Neuron (in vitro differentiated cells): ENCODE measurements around the gene DLST.
A peak's percentile ranks its signal among the peaks of the same experiment; 100 is the strongest.

Source experiments
- H2AFZ ChIP-seq: one replicate; pipeline ENCODE4 v1.6.1; 2013; ENCODE audit warnings: low read depth, mild to moderate bottlenecking, inconsistent platforms, low read length, moderate library complexity
- H3K27me3 ChIP-seq: one replicate; pipeline ENCODE4 v1.6.1; 2013; ENCODE audit warnings: low read length; ENCODE audit not compliant: insufficient read depth
- H3K36me3 ChIP-seq: one replicate; pipeline ENCODE4 v1.6.1; 2013; ENCODE audit warnings: low read length; ENCODE audit not compliant: insufficient read depth
- H3K4me1 ChIP-seq: one replicate; pipeline ENCODE4 v1.6.1; 2013; ENCODE audit warnings: low read length; ENCODE audit not compliant: insufficient read depth
- H3K4me3 ChIP-seq: 2 replicates; pipeline ENCODE4 v1.5.1; 2013; ENCODE audit warnings: mild to moderate bottlenecking, low read length, moderate library complexity
- H3K9me3 ChIP-seq: one replicate; pipeline ENCODE4 v1.6.1; 2013; ENCODE audit warnings: low read length

DLST gene

DNA sequence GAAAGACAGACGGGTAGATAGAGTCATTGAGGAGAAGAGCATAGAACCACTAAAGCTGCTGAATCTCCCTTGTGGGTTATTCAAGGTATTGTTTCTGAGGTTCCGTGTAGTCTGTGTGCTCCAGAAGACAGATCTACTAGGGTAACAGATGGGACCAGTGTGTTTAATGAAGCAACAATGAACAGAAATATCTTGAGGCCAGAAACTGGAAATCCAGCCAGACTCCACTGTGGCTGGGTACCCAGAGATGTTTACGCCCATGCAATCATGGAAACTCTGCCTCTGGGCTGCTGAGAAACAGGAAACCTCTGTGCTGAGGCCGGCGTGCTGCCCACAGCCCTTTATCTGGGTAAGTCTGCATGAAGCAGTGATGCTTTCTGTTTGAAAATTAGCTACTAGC is 14.0 kb upstream of the DLST start:
- H3K4me1 ChIP-seq: no peaks in the 10 kb centered on the region
- no peaks in the 10 kb centered on the region for H3K36me3 ChIP-seq
- H3K9me3 ChIP-seq: no peaks in the 10 kb centered on the region
- H3K27me3 ChIP-seq: peaks cover 2% of the 10 kb centered on the region
- H3K4me3 ChIP-seq: no peak overlapping the region
- H2AFZ ChIP-seq: no peak overlapping the region

- Histone ChIP-seq H3K4me1 (no peaks in the 10 kb centered on the region), H3K4me3 (no peak overlapping the region), H3K27me3 (peaks cover 5% of the 10 kb centered on the region), H3K36me3 (no peaks in the 10 kb centered on the region), H3K9me3 (no peaks in the 10 kb centered on the region), H2AFZ (no peak overlapping the region)
Measured at GRCh38 chr14:74868739-74869138, 13.0 kb upstream of the DLST start.

DNA sequence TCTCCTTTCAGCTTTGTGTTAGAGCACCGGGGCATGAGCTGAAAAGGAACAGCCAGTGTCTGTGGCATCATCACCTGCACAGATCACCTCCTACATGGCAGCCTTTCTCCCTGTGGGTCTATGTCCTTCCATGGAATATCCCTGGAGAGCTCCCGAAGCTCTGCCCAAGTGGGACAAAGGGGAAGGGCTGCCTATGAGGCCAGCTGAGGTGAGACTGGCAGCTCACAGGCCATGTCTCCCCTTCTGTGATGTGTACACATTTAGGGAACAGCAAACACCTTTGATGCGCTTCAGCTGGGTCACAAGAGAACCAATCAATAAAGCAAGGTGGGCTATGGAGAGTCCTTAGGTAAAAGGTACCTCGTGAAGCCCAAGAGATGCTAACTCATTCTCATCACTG is 9.9 kb upstream of the DLST start:
- no peaks in the 10 kb centered on the region for H3K36me3 ChIP-seq
- H2AFZ ChIP-seq: no peak overlapping the region
- H3K9me3 ChIP-seq: no peaks in the 10 kb centered on the region
- peaks cover 5% of the 10 kb centered on the region for H3K27me3 ChIP-seq
- H3K4me1 ChIP-seq: no peaks in the 10 kb centered on the region
- no peak overlapping the region for H3K4me3 ChIP-seq

- no peak overlapping the region for H2AFZ ChIP-seq
- no peaks in the 10 kb centered on the region for H3K9me3 ChIP-seq
- H3K4me1 ChIP-seq: no peaks in the 10 kb centered on the region
- H3K27me3 ChIP-seq: peaks cover 3% of the 10 kb centered on the region
- no peaks in the 10 kb centered on the region for H3K36me3 ChIP-seq
- H3K4me3 ChIP-seq: no peak overlapping the region
Measured at GRCh38 chr14:74875204-74875603, 6.5 kb upstream of the DLST start.

GRCh38 chr14:74875941-74876913 is 5.5 kb upstream of the DLST start, which contains the start of gene PROX2:
Gene PROX2, minus strand, starts transcription at chr14:74876145. Its CDS starts 12,311 bp downstream, at chr14:74863834.
- H2AFZ ChIP-seq: no peak within 1 kb of the TSS
- H3K36me3 ChIP-seq: no peaks in the 10 kb centered on the region
- H3K4me3 ChIP-seq: no peak within 1 kb of the TSS
- no peaks in the 10 kb centered on the region for H3K9me3 ChIP-seq
- H3K27me3 ChIP-seq: peaks cover 3% of the 10 kb centered on the region
- H3K4me1 ChIP-seq: peaks cover 4% of the 10 kb centered on the region

DNA sequence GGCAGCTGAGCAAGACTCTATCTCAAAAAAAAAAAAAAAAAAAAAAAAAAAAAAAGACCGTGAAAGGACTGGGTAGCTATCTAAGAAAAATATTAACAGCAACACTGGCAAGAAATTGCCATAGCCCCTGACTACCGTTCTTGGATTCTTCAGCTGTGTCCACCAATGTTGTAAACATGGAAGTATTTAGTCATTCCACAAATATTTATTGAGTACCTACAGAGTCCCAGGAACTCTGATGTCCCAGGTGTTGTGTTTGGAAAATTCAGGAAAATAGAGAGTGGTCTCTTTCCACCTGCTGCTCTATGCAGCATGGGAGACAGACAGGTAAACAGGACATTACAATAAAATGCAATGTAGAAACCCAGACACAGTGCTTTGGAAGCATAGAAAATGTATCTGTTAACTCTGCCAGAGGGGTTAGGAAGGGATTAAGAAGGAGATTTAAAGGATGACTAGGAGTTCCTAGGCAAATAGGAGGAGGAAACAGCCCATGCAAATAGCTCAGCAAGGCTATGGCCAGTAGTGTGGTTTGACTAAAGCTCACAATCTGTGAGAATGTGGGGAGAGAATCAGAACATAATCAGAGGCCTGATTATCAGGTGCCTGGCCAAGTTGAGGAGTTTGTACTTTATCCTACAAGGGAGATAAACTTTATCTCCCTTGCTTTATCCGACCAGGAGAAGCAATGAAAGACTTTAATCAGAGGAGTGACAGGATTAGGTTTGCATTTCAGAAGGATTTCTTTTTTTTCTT is 2.1 kb upstream of the DLST start:
- Histone ChIP-seq H3K36me3 (peaks cover 7% of the 10 kb centered on the region), H3K4me3 (no peak overlapping the region), H2AFZ (no peak overlapping the region), H3K27me3 (no peaks in the 10 kb centered on the region), H3K4me1 (peaks cover 23% of the 10 kb centered on the region), H3K9me3 (no peaks in the 10 kb centered on the region)

GRCh38 chr14:74882103-74882920 is 596 bp downstream of the DLST start:
- Histone ChIP-seq H3K36me3 (peaks cover 26% of the 10 kb centered on the region), H3K4me1 (peaks cover 35% of the 10 kb centered on the region), H3K27me3 (no peaks in the 10 kb centered on the region), H3K9me3 (no peaks in the 10 kb centered on the region), H3K4me3 (peak overlapping the region; percentile 78), H2AFZ (peak overlapping the region; percentile 65)

GRCh38 chr14:74886001-74886400 is 4.3 kb downstream of the DLST start:
- Histone ChIP-seq H3K4me3 (no peak overlapping the region), H3K9me3 (no peaks in the 10 kb centered on the region), H2AFZ (no peak overlapping the region), H3K36me3 (peaks cover 48% of the 10 kb centered on the region), H3K4me1 (peaks cover 32% of the 10 kb centered on the region), H3K27me3 (no peaks in the 10 kb centered on the region)

DNA sequence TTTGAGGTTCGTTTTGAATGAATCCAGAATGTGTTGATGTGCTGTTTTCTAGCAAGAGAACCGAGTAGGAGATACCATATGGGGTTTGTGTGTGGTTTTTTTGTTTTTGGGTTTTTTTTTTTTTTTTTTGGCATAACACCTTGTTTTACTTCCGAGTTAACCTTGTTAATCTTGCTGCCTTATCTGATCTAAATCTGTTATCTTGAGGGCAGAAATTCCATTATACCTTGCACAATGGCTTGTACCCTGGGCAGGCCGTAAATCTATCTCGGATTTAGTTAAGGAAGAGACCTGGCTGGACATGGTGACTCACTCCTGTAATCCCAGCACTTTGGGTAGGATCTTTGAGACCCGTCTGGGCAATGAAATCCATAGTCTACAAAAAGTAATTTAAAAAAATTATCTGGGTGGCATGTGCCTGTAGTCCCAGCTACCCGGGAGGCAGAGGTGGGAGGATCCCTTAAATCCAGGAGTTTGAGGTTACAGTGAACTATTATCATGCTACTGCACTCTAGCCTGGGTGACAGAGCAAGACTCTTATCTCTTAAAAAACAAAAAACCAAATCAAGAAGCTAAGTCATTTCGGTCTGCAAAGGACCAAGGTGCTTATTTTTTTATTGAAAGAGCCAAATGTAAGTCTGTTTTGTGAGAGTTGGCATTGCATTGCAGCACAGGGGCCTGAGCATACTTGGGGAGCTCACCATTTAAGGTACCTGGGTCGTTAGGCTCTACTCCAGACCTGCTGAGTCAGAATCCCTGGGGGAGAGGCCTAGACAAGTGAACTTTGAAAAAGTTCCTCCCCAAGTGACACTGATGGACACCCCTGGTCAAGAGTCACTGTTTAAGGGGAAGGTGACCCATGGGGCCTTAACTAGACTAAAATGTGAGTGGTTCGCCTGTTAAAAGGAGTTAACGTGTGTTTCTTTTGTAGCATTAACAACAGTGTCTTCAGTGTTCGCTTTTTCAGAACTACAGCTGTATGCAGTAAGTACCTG is 6.7 kb downstream of the DLST start:
- Histone ChIP-seq H3K9me3 (no peaks in the 10 kb centered on the region), H3K36me3 (peaks cover 72% of the 10 kb centered on the region), H3K4me3 (no peak overlapping the region), H2AFZ (no peak overlapping the region), H3K27me3 (no peaks in the 10 kb centered on the region), H3K4me1 (peaks cover 20% of the 10 kb centered on the region)

DNA sequence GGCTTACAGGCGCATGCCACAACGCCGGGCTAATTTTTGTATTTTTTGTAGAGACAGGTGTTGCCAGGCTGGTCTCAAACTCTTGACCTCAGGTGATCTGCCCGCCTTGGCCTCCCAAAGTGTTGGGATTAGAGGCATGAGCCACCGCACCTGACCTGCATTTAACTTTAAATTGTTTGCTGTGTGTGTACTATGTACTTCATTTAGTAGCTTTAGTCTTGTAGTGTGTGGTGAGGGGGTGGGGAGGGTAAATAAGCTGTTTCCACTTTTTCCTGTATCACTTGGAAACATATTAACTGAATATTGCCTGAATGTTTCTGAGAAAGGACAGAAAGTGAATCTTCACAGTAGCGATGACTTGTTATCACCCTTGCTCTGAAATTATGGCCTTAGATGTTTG is 8.5 kb downstream of the DLST start:
- no peak overlapping the region for H2AFZ ChIP-seq
- H3K36me3 ChIP-seq: peaks cover 78% of the 10 kb centered on the region
- no peaks in the 10 kb centered on the region for H3K9me3 ChIP-seq
- H3K4me3 ChIP-seq: no peak overlapping the region
- peaks cover 11% of the 10 kb centered on the region for H3K4me1 ChIP-seq
- H3K27me3 ChIP-seq: no peaks in the 10 kb centered on the region

DNA sequence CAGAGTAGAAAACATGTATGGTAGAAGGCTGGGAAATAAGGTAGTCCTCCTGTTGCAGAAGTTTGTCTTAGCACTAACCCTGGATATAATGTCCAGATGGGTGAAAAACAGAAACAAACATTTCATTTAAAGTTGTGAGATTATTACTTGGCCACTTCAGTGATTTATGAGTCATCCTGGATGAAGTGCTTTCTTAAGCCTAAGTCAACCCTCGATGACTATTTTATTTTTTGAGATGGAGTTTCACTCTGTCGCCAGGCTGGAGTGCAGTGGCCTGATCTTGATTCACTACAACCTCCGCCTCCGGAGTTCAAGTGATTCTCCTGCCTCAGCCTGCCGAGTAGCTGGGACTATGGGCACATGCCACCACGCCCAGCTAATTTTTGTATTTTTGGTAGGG is 10.2 kb downstream of the DLST start:
- H3K4me3 ChIP-seq: no peak overlapping the region
- peaks cover 81% of the 10 kb centered on the region for H3K36me3 ChIP-seq

DNA sequence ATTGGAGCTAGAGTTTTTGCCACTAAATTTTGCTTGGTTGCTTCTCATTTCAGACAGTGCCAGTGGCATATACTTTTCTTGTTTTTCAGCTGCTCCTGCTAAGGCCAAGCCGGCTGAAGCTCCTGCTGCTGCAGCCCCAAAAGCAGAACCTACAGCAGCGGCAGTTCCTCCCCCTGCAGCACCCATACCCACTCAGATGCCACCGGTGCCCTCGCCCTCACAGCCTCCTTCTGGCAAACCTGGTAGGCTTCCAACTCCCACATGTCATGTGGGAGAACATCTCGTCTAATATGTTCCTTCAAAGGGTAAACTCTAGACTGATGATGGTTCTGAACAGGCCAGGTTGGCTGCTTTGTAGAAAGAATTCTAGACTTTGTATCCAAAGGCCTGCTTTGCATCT is 11.0 kb downstream of the DLST start:
- H3K4me3 ChIP-seq: no peak overlapping the region
- no peak overlapping the region for H2AFZ ChIP-seq
- peaks cover 84% of the 10 kb centered on the region for H3K36me3 ChIP-seq
- H3K27me3 ChIP-seq: no peaks in the 10 kb centered on the region
- H3K9me3 ChIP-seq: no peaks in the 10 kb centered on the region
- H3K4me1 ChIP-seq: no peaks in the 10 kb centered on the region

More for the DNA sequence above, 10.2 kb downstream of the DLST start:
- Histone ChIP-seq H3K27me3 (no peaks in the 10 kb centered on the region), H3K9me3 (no peaks in the 10 kb centered on the region), H2AFZ (no peak overlapping the region), H3K4me1 (no peaks in the 10 kb centered on the region)
